Smooth muscle cell (in vitro differentiated cells): Measurements from ENCODE around the gene IFI27L2. TPM values are rescaled to one million over a fixed set of nuclear protein-coding genes. Genes with fewer than 3 reads are reported as not detected.
"Not testable (repeated sequence)": the region's sequence is repeated elsewhere in the genome, so short reads cannot be mapped to it uniquely, and the experiment has no call there.

Source experiments
- DNase-seq: peaks from one replicate; lab custom pipeline; 2025; ENCODE audit not compliant: unreplicated experiment; lab: John Stamatoyannopoulos, UW
- H2AFZ ChIP-seq: fragments of 200-600 bp; sonication (generic); 2 replicates; pipeline ENCODE4 v1.6.0; 2016; ENCODE audit warnings: antibody characterized with exemption, low read depth, mild to moderate bottlenecking
- H3F3A ChIP-seq: fragments of 200-600 bp; sonication (generic); 2 replicates; pipeline ENCODE4 v1.6.0; 2017; ENCODE audit warnings: antibody characterized with exemption, low read depth
- H3K27ac ChIP-seq: fragments of 200-600 bp; sonication (generic); 2 replicates; pipeline ENCODE4 v1.5.1; 2016; ENCODE audit warnings: low read depth, mild to moderate bottlenecking
- H3K27me3 ChIP-seq: fragments of 200-600 bp; sonication (generic); 2 replicates; pipeline ENCODE4 v1.6.1; 2016; ENCODE audit warnings: low read depth, mild to moderate bottlenecking
- H3K36me3 ChIP-seq: fragments of 200-600 bp; sonication (generic); 2 replicates; pipeline ENCODE4 v1.5.1; 2016; ENCODE audit warnings: low read depth
- H3K4me1 ChIP-seq: fragments of 200-600 bp; sonication (generic); 2 replicates; pipeline ENCODE4 v1.5.1; 2016; ENCODE audit warnings: low read depth
- H3K4me2 ChIP-seq: fragments of 200-600 bp; sonication (generic); 2 replicates; pipeline ENCODE4 v1.6.0; 2016; ENCODE audit warnings: mild to moderate bottlenecking
- H3K4me3 ChIP-seq: fragments of 200-600 bp; sonication (generic); 2 replicates; pipeline ENCODE4 v1.5.1; 2016; ENCODE audit warnings: mild to moderate bottlenecking
- H3K79me2 ChIP-seq: fragments of 200-600 bp; sonication (generic); 2 replicates; pipeline ENCODE4 v1.6.0; 2016; ENCODE audit warnings: low read depth, mild to moderate bottlenecking
- H3K9ac ChIP-seq: fragments of 200-600 bp; sonication (generic); 2 replicates; pipeline ENCODE4 v1.6.0; 2016; ENCODE audit warnings: low read depth
- H3K9me3 ChIP-seq: fragments of 200-600 bp; sonication (generic); replicated peaks from 2 replicates; pipeline ENCODE4 v1.5.1; 2016; ENCODE audit warnings: low read depth
- H4K20me1 ChIP-seq: fragments of 200-600 bp; sonication (generic); 2 replicates; pipeline ENCODE4 v1.6.0; 2016; ENCODE audit warnings: low read depth
- WGBS: methylation state at CpG from one replicate; pipeline ENCODE4 v1.1.7; 2016; ENCODE audit warnings: low lambda C conversion rate; 5-methylcytosine and 5-hydroxymethylcytosine counted together
- polyA plus RNA-seq: library from polyadenylated mRNA; unstranded; fragments of >200 nt; fragmentation: Nextera tagmentation; extraction: Ambion mirVana; gene quantifications from 2 replicates; pipeline ENCODE4 v1.2.1, GENCODE V29; 2016
- total RNA-seq: library from RNA; depleted of rRNA; stranded (reverse); fragments of >200 nt; gene quantifications from 2 replicates; pipeline ENCODE4 v1.2.3, GENCODE V29; 2014
- TF ChIP-seq, protein P1 (sequence below): fragments of 200-600 bp; sonication (generic); IDR thresholded peaks from 2 replicates; pipeline ENCODE4 v1.5.1; 2017; ENCODE audit warnings: borderline replicate concordance, mild to moderate bottlenecking, antibody characterized with exemption; ENCODE audit not compliant: insufficient read depth, poor library complexity, severe bottlenecking

The IFI27L2 gene
- total and polyA plus RNA-seq, 2 experiments from 2014 or later: 96.0 to 162 TPM

DNA sequence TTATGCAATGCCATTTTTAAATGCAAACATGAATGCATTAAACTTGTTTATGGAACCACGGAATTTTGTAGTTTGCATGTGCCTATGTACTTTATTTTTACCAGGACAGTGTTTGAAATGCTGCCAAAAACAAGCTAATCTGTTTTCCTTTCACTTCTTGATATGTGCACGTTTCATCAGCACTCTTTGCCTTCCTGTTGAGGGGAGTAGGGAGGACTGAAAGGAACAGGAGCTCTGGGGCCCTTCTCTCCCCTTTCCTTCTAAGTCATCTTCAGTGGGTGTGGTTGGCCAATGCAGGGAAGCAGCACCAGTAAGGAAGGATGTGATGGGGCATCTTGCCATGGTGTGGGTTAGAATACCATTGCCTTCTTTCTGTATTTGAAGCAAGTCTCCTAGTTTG is 32.6 kb upstream of the IFI27L2 start:
- no peak overlapping the region for H2AFZ ChIP-seq
- H3K9me3 ChIP-seq: no peaks in the 10 kb centered on the region
- no peak for DNase-seq

DNA sequence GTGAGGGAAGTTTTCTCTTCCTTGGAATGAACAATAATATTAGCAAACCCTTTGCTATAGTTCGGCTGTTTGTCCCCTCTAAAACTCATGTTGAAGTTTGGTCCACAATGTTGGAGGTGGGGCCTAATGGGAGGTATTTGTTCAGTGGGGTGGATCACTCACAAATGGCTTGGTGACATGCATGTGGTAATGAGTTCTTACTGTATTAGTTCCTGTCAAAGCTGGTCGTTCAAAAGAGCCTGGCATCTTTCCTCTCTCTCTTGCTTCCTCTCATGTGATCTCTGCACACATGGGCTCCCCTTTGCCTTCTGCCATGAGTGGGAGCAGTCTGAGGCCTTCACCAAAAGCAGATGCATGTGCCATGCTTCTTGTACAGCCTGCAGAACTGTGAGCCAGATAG is 31.7 kb upstream of the IFI27L2 start:
- no peaks in the 10 kb centered on the region for H3K4me1 ChIP-seq
- WGBS: 83% methylated on average over 2 of the region's 2 CpGs
- no peak overlapping the region for H3K4me3 ChIP-seq
- no peaks in the 10 kb centered on the region for H3K36me3 ChIP-seq
- TF ChIP-seq, protein P1, sequence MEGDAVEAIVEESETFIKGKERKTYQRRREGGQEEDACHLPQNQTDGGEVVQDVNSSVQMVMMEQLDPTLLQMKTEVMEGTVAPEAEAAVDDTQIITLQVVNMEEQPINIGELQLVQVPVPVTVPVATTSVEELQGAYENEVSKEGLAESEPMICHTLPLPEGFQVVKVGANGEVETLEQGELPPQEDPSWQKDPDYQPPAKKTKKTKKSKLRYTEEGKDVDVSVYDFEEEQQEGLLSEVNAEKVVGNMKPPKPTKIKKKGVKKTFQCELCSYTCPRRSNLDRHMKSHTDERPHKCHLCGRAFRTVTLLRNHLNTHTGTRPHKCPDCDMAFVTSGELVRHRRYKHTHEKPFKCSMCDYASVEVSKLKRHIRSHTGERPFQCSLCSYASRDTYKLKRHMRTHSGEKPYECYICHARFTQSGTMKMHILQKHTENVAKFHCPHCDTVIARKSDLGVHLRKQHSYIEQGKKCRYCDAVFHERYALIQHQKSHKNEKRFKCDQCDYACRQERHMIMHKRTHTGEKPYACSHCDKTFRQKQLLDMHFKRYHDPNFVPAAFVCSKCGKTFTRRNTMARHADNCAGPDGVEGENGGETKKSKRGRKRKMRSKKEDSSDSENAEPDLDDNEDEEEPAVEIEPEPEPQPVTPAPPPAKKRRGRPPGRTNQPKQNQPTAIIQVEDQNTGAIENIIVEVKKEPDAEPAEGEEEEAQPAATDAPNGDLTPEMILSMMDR: no peak
- no peaks in the 10 kb centered on the region for H3F3A ChIP-seq
- no peak overlapping the region for H3K9ac ChIP-seq
- no peak overlapping the region for H2AFZ ChIP-seq
- H3K9me3 ChIP-seq: no peaks in the 10 kb centered on the region
- H3K4me2 ChIP-seq: no peak overlapping the region
- H3K27me3 ChIP-seq: peaks cover 37% of the 10 kb centered on the region
- DNase-seq: no peak
- no peak overlapping the region for H3K27ac ChIP-seq
- H3K79me2 ChIP-seq: no peaks in the 10 kb centered on the region
- no peaks in the 10 kb centered on the region for H4K20me1 ChIP-seq

More for the DNA sequence above, 32.6 kb upstream of the IFI27L2 start:
- no peaks in the 10 kb centered on the region for H3K79me2 ChIP-seq
- no peaks in the 10 kb centered on the region for H3F3A ChIP-seq
- H3K27me3 ChIP-seq: peaks cover 37% of the 10 kb centered on the region
- WGBS: 52% methylated on average over 2 of the region's 2 CpGs
- no peak overlapping the region for H3K4me3 ChIP-seq
- H3K9ac ChIP-seq: no peak overlapping the region
- H3K4me1 ChIP-seq: no peaks in the 10 kb centered on the region
- no peak overlapping the region for H3K27ac ChIP-seq
- H4K20me1 ChIP-seq: no peaks in the 10 kb centered on the region
- no peak overlapping the region for H3K4me2 ChIP-seq
- TF ChIP-seq, protein P1: no peak
- no peaks in the 10 kb centered on the region for H3K36me3 ChIP-seq

DNA sequence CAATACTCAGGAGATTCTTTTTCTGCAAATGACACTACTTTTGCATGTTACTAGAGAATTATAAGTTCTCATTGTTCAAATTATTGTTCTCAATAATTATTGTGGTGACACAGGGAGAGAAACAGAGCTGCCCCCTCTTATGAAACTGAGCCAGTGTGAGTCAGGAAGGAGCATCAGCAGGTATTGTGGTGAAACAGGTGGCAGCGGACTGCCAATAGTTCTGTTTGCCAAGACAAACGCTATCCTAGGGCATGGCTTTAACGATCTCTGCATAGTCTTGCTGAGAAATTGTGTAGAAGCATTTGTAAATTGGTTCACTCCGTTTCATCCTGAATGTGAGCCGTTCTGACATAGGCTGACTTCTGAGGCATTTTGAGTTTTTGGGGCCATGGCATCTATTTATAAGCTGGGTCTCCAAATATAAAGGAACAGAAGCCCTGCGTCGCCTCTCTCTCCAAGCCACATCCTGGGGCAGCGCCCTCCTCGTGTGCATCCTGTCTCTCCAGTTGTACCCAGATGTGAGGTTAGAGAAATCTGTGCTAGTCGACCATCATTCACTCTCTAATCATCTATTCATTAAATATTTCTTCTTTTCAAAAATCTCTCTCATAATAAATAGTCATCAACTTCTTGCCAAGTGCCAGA is 29.0 kb upstream of the IFI27L2 start:
- Histone ChIP-seq H3K9ac (no peak overlapping the region), H3F3A (no peaks in the 10 kb centered on the region), H3K4me1 (no peaks in the 10 kb centered on the region), H3K4me2 (no peak overlapping the region), H3K9me3 (no peaks in the 10 kb centered on the region), H3K79me2 (no peaks in the 10 kb centered on the region), H3K4me3 (no peak overlapping the region), H2AFZ (no peak overlapping the region), H3K27me3 (peaks cover 14% of the 10 kb centered on the region), H3K27ac (no peak overlapping the region), H4K20me1 (no peaks in the 10 kb centered on the region), H3K36me3 (no peaks in the 10 kb centered on the region)
- TF ChIP-seq, protein P1: no peak
- WGBS: 82% methylated on average over 10 of the region's 10 CpGs
- DNase-seq: no peak

DNA sequence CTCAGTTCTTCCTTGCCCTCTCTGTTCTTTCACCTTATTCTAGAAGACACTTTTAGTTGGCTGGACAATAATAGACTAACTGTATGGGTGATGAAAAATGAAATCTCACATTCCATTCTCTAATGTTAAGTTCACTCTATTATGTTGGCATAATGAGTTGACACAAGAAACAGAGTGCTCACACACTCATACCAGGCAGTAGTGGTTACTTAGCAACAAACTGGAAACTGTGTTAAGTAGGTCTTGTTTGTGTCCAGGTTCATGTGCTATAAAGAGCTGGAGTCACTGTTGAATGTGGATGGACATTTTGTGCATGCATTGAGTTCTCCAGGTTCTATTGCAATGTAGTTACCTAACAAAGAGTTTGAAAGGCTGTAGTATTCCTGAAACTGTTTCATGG is 27.8 kb upstream of the IFI27L2 start:
- no peaks in the 10 kb centered on the region for H3K79me2 ChIP-seq
- H4K20me1 ChIP-seq: no peaks in the 10 kb centered on the region
- no peak overlapping the region for H3K4me3 ChIP-seq
- TF ChIP-seq, protein P1: no peak
- DNase-seq: no peak
- H3K27ac ChIP-seq: no peak overlapping the region
- no peak overlapping the region for H3K9ac ChIP-seq
- H3F3A ChIP-seq: no peaks in the 10 kb centered on the region
- no peaks in the 10 kb centered on the region for H3K4me1 ChIP-seq
- H2AFZ ChIP-seq: no peak overlapping the region
- H3K36me3 ChIP-seq: no peaks in the 10 kb centered on the region
- no peaks in the 10 kb centered on the region for H3K9me3 ChIP-seq
- peaks cover 19% of the 10 kb centered on the region for H3K27me3 ChIP-seq
- no peak overlapping the region for H3K4me2 ChIP-seq

DNA sequence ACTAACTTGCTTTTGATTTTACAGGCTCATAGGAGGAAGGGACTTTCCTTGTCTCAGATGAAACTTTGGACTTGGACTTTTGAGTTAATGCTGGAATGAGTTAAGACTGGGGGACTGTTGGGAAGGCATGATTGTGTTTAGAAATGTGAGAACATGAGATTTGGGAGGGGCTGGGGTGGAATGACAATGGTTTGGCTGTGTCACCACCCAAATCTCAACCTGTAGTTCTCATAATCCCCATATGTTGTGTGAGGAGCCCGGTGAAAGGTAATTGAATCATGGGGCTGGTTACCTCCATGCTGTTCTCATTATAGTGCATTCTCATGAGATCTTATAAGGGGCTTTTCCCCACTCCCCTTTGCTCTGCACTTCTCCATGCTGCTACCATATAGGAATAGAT is 26.7 kb upstream of the IFI27L2 start:
- H3K9me3 ChIP-seq, H3K4me1 ChIP-seq: not testable (repeated sequence)
- WGBS: 94% methylated on average over 1 of the region's 1 CpG

More for the DNA sequence above, 26.7 kb upstream of the IFI27L2 start:
- not testable (repeated sequence) for H3K36me3 ChIP-seq, H3K4me3 ChIP-seq, H3K79me2 ChIP-seq, H2AFZ ChIP-seq, H3K9ac ChIP-seq, DNase-seq, H4K20me1 ChIP-seq, H3F3A ChIP-seq, H3K4me2 ChIP-seq, H3K27ac ChIP-seq
- H3K27me3 ChIP-seq: peaks cover 26% of the 10 kb centered on the region
